AG09309 (cell line): ENCODE data around the gene BSX.

Source experiments
- DNase-seq: peaks from one replicate; pipeline ENCODE4 v3.0.0-alpha.2; 2010; ENCODE audit warnings: low read depth
- H3K4me3 ChIP-seq: 2 replicates; pipeline ENCODE4 v1.5.1; 2011; ENCODE audit warnings: mild to moderate bottlenecking, low read depth, low read length, moderate library complexity; ENCODE audit not compliant: control insufficient read depth
- CTCF ChIP-seq: IDR thresholded peaks from 2 replicates; pipeline ENCODE4 v1.5.1; 2011; ENCODE audit warnings: mild to moderate bottlenecking, low read depth, low read length, inconsistent platforms; ENCODE audit not compliant: insufficient read depth, control insufficient read depth; ENCODE audit errors: missing control alignments

The BSX gene

GRCh38 chr11:122979103-122979814, 2.4 kb downstream of the BSX start:
- no peak for TF ChIP-seq CTCF
- H3K4me3 ChIP-seq = no peak overlapping the region
- no peak for DNase-seq

GRCh38 chr11:122978299-122978620, 3.4 kb downstream of the BSX start:
- no peak for TF ChIP-seq CTCF
- H3K4me3 ChIP-seq = no peak overlapping the region
- no peak for DNase-seq

GRCh38 chr11:122977470-122978298, 4.0 kb downstream of the BSX start:
- no peak for TF ChIP-seq CTCF
- no peak for DNase-seq
- no peak overlapping the region for H3K4me3 ChIP-seq

- no peak for TF ChIP-seq CTCF
- no peak overlapping the region for H3K4me3 ChIP-seq
- no peak for DNase-seq
Observed at GRCh38 chr11:122976734-122977469, 4.7 kb downstream of the BSX start.

GRCh38 chr11:122976061-122976733, 5.4 kb downstream of the BSX start:
- H3K4me3 ChIP-seq = no peak overlapping the region
- no peak for DNase-seq
- no peak for TF ChIP-seq CTCF

- no peak for DNase-seq
- TF ChIP-seq CTCF = no peak
Observed at GRCh38 chr11:122963961-122964360, 17.7 kb downstream of the BSX start.

More at GRCh38 chr11:122963961-122964360, 17.7 kb downstream of the BSX start:
- no peak overlapping the region for H3K4me3 ChIP-seq
